Measurements from ENCODE around the gene PIP5K1B.
"Not testable (repeated sequence)": the region's sequence is repeated elsewhere in the genome, so short reads cannot be mapped to it uniquely, and the experiment has no call there.

The PIP5K1B gene

GRCh38 chr9:68704814-68705530 lies at the start of gene PIP5K1B:
PIP5K1B (plus strand) TSS chr9:68705240; CDS start chr9:68822615, 117,375 bp downstream.
- FAIRE-seq = no peak

- no peak for FAIRE-seq
Observed at GRCh38 chr9:68664036-68664435, 41.0 kb upstream of the PIP5K1B start.

DNA sequence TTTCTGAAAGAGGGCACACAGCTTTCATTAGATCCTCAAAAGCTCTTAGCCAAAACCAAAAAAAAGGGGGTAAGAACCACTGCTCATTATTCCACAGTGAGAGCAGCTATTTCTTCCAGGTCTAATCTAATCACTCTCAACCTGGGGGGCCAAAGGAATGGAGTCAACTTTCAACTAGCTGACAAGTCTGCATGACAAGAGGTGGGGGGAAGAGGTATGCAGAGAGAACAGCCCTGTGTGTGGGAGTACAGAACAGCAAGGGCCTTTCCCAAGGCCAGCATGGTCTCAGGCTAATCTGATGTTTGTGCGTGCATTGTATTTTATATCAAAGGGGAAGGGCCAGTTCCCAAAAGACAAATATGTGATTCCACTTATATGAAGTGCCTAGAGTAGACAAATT lies 36.9 kb upstream of the PIP5K1B start:
- no peak for FAIRE-seq

GRCh38 chr9:68669218-68669617 lies 35.8 kb upstream of the PIP5K1B start:
- no peak for FAIRE-seq

DNA sequence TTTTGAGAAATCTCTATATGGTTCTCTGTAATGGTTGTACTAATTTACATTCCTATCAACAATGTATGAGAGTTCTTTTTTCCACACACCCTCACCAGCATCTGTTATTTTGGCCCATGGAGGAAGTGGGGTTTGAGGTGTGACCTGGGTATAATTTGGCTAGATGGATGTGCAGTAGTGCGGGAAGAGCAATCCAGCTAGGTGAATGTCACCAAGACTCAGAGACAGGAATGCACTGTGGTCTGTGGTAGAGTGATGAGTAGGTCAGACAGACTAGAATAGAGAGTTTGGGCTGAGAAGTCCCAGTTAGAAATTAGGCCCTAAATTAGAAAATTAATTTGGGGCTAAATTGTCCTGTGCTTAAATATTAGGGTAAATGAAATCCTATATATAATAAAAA lies 32.8 kb upstream of the PIP5K1B start:
- FAIRE-seq = no peak

- no peak for FAIRE-seq
Observed at GRCh38 chr9:68672625-68673024, 32.4 kb upstream of the PIP5K1B start.

GRCh38 chr9:68678430-68678829 lies 26.6 kb upstream of the PIP5K1B start:
- FAIRE-seq = no peak

DNA sequence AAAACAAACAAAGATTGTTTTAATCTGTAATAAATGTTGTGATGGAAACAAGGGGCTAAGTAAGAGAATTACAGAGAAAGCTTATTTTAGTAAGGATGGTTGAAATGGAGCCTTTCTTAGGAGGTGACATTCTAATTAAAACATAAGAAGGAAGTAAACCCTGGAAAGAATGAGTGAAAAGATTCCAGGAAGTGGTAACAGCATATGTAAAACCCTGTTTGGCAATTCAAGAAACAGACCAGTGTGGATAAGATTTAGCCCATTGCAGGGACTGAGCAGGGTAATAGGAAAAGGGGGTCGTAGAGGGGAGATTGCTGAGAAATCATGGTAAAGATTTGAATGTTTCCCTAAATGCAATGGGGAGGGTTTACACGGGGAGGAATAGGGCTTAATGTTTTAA lies 21.6 kb upstream of the PIP5K1B start:
- FAIRE-seq = no peak

DNA sequence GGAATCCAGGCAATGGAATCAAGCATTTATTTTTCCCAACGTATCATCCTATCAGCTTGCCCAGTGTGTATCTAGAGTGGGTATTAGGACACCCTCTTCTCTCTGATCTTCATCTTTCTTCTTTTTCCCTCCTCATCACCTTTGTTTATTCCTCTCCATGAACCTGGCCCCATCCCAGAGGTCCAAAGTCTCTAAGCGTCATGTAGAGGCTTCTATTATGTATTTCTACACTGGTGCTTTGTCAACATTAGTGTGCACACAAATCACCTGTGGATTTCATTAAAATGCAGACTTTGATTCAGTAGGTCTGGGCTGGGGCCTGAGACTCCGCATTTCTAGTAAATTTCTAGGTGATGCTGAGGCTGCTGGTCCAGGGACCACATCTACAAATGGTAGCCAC lies 19.8 kb upstream of the PIP5K1B start:
- no peak for FAIRE-seq

DNA sequence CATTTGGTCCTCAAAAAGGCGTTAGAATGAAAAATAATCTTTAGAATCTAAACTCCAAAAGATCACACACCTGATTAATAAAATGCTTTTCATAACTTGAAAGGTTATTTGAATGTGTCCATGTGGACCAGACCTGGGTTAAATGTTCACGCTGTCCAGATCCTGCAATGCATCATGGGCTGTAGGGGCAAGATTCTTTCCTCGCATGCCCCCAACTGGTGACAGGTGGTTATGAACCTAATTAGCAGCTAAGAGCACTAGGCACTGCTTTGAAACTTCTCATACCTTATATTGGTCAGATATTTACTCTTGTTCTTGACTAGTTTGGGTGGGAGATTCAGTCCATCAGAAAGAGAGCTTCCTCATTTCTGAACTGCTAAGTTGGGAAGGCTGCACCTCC lies 19.3 kb upstream of the PIP5K1B start:
- no peak for FAIRE-seq

DNA sequence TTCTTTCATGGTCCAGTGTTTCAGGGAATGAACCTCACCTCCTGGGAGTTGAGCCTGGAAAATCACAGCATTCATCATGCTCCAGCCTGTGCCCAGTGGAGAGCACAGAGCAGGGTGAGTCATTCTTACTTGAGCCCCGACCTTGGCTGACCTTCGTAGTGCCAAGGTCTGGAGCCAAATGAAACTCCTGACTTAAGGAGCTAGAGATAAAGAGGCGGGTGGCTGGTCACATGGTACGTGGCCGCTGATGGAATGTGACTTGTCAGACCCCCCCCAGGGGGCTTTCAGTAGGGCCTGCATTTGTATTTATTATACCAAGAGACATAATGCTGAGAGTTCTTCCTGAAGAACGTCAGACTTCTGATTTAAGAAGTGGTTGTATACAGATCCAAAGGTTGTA lies 15.0 kb upstream of the PIP5K1B start:
- FAIRE-seq = no peak

DNA sequence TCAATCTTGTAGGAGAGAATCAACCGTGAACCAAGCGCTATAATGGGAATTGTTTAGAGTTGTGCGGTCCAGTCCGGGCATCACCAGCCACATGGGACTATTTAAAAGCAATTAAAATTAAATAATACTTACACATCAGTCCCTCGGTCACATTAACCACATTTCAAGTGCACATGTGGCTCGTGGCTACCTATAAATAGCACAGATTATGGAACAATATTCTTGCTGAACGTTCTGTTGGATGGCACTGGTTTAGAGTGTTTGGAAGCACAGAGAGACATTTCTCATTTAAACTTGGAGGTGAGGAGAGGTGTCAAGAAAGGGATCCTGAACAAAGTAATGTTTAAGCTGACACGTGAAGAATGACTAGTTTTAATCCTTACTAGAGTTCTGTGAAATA lies 12.5 kb upstream of the PIP5K1B start:
- no peak for FAIRE-seq

DNA sequence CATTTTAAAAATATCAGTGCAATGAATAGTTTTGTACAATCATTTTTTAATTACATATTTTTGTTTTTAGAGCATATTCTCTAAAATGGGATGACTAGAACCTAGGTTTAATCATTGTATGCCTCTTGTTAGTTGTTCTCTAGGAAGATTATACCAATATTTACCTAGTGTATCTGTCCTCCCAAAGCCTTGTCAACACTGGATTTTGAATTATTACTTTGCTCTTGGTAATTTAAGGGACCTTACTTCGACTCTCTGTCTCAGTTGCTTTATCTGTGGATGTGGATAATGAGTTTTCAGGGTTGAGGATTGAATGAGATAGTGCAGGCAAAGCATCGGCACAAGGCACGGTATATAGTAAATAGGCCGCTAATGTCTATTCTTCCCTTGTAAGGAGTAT lies 10.9 kb upstream of the PIP5K1B start:
- no peak for FAIRE-seq

DNA sequence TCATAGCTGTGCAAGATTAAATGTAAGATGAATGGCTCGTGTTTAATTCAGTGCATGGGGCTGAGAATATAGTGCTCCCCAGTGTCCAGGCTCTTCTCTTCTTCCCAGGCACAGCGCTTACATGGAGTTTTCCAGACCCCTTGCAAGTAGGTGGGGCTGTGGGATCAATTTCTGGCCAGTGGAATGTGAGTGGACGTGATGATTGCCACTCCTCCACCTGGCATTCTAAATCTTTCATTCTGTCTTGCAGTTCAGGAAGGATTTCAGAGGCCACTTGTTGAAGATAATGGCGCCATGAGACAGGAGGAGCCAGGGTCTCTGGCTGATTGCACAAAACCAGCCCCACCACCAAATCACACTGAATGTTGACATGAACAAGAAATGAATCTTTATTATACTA lies 7.2 kb upstream of the PIP5K1B start:
- FAIRE-seq = no peak

DNA sequence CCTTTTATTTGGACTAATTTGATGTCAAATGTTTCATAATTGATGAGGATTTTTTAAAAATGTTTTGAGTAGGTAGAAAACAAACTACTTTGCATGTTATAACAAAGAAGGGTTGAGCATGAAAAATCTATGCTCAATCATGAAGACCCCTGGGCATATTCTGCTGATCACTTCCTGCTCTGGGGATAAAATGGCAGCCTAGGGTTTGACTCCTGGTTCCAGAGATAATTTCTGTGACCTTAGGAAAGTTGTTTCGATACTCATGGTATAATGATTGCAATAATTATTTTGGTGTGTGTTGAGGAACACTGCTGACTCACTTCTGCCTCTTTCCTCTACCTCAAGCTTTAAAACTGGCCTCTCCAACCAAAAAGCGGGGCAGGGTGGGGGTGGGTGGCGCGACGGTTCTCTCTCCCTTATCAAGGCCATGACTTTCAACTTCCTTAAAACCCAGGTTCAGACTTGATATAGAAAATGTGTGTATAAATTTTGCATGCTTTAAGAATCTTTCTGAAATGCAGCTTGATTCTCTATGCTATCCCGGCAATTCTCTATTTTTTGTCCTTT lies 6.0 kb upstream of the PIP5K1B start:
- FAIRE-seq = no peak

GRCh38 chr9:68699625-68700024 lies 5.4 kb upstream of the PIP5K1B start:
- not testable (repeated sequence) for FAIRE-seq

DNA sequence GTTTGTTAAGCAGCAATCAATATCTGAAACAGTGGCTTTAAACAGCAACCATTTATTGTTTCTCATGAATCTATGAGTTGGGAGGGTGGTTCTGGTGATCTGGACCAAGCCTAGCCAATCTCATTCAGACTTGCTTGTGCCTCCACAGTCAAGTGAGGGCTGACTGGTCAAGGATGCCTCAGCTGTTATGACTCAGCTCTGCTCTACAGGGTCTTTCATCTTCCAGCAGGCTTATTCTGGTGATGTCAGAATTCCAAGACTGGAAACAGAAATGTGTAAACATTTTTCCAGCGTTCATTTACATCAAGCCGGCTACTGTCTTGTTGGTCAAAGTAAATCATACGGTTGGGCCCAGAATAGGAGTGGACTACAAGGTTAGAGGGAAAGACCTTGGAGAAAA lies 2.5 kb upstream of the PIP5K1B start:
- FAIRE-seq = no peak

- FAIRE-seq = no peak
Observed at GRCh38 chr9:68703672-68704071, 1.4 kb upstream of the PIP5K1B start.

DNA sequence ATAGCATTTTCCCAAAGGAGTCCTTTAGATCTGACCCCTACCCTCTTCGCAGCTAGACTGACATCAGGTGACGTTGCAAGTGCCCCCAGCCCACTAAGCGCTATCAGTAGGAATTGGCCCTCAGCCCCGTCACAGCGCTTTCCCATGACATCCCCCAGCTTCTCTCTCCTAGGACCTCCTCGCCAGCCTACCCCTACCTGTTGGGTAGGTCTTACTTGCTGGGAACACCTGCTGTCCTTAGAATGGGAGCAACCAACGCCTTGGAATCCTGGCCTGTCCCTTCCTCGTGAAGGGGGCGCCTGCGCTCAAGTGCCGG lies 584 bp upstream of the PIP5K1B start:
- no peak for FAIRE-seq

DNA sequence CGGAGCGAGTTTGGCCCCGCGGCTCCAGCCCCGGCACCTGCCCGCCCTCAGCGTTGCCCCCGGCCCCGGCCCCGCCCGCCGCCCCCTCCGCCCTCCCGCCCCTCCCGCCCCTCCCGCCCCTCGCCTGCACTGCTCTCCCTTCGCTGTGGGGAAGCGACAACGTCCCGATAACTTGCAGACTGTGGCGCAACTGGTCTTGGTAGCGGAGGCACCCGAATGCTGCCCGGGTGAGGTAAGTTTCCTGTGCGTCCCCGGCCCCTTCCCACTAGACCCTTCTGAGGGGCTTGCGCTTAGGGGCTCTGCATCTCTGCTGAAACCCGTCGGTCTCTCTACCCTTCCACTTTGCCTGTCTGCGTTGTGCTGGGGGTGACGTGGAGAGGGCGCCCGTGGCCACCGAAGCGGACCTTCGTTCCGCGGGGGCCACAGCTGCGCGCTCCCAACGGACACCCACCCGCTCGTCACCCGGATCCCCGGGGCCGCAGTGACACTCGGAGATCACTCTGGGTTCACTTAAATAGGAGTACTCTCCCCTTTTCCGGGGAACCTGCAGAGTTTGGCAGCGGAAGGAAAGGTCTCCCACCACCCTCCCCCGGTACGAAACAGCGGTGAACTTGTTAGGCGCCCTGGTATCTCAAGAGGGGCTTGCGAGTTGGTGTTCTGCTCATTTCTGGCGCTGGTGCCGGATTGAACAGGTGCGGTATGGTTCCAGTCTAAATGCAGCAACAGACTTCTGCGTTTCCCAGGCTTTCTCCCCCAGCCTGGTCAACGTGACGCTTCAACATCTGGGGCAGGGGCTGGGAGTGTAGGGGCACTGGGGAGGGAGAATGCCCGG lies 707 bp downstream of the PIP5K1B start:
- FAIRE-seq = no peak

DNA sequence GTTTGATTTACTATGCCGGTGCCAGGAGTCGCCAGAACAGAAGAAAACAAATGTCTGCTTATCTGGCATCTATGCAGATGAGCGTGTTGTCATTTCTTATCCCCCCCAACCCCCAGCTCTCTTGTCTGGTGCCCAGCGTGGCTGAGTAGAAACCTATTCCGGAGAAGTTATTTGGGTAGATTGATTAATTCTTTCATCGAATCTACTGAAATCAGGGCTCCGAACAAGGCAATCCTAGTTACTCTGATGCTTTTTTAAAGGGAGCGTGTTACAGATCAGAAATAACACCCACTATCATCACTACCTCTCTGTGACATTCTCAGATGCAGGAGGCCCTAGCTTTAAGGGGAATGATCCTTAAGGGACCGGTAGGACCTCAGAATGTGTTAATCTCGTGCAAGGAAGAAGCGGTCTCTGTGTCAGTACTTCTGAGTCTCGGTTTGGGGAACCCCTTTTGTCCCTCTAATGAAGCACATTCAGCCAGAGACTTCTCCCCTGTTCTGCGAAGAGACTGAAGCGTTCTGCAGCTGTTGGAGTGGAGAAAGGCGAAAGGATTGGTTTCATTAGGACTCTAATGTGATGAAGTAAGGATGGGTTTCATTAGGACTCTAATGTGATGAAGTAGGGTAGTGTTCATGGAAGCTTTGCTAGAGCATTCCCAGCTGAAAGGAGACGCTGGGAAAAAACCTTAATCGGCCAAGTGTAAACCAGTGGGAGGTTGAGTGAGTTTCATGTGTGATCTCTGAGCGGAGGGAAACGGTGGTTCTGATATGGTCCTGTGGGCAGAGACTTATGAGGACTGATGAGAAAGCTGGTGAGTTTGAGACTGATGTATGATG lies 1.5 kb downstream of the PIP5K1B start:
- FAIRE-seq = no peak

DNA sequence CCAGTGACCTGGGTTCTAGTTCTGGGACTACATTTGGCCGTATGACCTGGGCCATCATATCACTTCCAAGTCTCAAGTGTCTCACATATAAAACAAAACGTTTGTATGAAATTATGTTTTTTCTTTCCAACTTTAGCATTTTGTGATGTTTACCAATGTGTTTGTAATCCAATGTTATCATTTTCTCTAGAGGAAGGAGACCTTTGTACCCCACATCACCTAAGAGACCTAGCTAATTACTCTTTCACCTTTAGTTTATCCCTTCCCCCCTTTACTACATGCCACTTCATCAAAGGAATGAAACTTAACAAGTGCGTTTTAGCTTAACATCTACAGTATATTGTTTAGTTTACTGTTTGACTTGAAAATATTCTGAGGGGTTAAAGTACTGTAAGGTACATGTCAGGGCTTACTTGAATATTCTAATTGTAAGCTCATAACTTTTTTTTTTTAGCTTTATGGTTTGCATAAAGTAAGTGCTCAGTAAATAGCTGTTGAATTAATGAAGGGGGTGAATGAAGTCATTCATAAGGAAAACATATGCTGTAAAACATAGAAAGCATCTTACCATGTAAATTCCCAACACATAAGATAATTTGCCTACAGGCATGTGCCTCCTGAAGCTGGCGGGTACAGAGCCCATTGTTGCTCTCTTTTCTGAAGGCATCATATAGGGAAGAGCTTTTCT lies 2.9 kb downstream of the PIP5K1B start:
- no peak for FAIRE-seq

DNA sequence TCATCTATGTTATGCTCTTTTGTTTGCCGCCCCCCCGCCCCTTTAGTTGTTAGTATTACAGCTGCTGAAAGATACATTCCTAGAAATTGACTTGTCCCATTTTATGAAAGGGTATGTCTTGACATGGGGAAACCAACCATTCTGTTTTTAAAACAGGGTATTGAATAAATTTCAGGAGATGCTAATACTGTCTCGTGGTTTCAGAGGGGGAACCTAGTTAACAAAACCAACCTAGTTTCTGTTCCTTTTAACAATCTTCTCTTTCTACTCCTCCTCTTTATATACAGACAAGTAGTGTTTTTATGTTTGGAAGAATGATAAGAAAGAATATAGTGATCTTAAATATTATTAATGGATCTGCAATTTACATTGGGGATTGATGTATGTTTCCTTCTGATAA lies 3.5 kb downstream of the PIP5K1B start:
- no peak for FAIRE-seq
